Suprapubic skin (tissue), 4 donors: Measurements from ENCODE around the gene RASSF5. TPM values are rescaled to one million over a fixed set of nuclear protein-coding genes. Genes with fewer than 3 reads are reported as not detected.

ENCODE experiments used
- DNase-seq, 2 donors: peaks; one replicate each; pipeline ENCODE4 v3.0.0-alpha.2; 2019; ENCODE audit warnings: low spot score in 2 of 2
- H3K27ac ChIP-seq: fragments of 200-600 bp; sonication (generic); one replicate; pipeline ENCODE4 v1.5.1; 2019
- H3K27me3 ChIP-seq: fragments of 200-600 bp; sonication (generic); one replicate; pipeline ENCODE4 v1.5.1; 2019
- H3K36me3 ChIP-seq: fragments of 200-600 bp; sonication (generic); one replicate; pipeline ENCODE4 v1.5.1; 2019
- H3K4me1 ChIP-seq: fragments of 200-600 bp; sonication (generic); one replicate; pipeline ENCODE4 v1.5.1; 2019
- H3K4me3 ChIP-seq: fragments of 200-600 bp; sonication (generic); one replicate; pipeline ENCODE4 v1.5.1; 2019; ENCODE audit warnings: mild to moderate bottlenecking
- H3K9me3 ChIP-seq: fragments of 200-600 bp; sonication (generic); one replicate; pipeline ENCODE4 v1.5.1; 2019
- CTCF ChIP-seq, 2 donors: fragments of 200-600 bp in 1 of 2; fragments of 450-650 bp in 1 of 2; sonication (generic) in 1 of 2; IDR thresholded peaks; one replicate each; pipeline ENCODE4 v1.5.1; 2016 to 2019; ENCODE audit warnings: antibody characterized with exemption in 2 of 2, mild to moderate bottlenecking in 1 of 2, moderate library complexity in 1 of 2
- EP300 ChIP-seq: sonication (generic); formaldehyde crosslinking; IDR thresholded peaks from one replicate; pipeline ENCODE4 v1.6.1; 2017; ENCODE audit warnings: antibody characterized with exemption
- POLR2A ChIP-seq, 2 donors: fragments of 450-650 bp; IDR thresholded peaks; one replicate each; pipeline ENCODE4 v1.6.1; 2017; ENCODE audit warnings: antibody characterized with exemption in 2 of 2, mild to moderate bottlenecking in 2 of 2, moderate library complexity in 2 of 2
- POLR2AphosphoS5 ChIP-seq, 3 donors: sonication (generic); formaldehyde crosslinking; IDR thresholded peaks; one replicate each; pipeline ENCODE4 v1.6.1; 2017; ENCODE audit warnings: antibody characterized with exemption in 3 of 3
- WGBS: methylation state at CpG from one replicate; pipeline ENCODE4 v1.1.5; 2018; 5-methylcytosine and 5-hydroxymethylcytosine counted together
- total RNA-seq, 4 donors: library from RNA; depleted of rRNA; stranded (reverse); fragments of >200 nt; gene quantifications; one replicate each; pipeline ENCODE4 v1.1.0, GENCODE V29; 2016

RASSF5 gene
- total RNA-seq, 4 donors from 2014 or later, result 34.8 to 74.5 (median 64.9) TPM

- 92% methylated on average over 5 of the region's 5 CpGs for WGBS
- no peaks in the 10 kb centered on the region for H3K27me3 ChIP-seq
- TF ChIP-seq POLR2A (IDR thresholded peaks at IDR 0.05) (no peak), CTCF (IDR thresholded peaks at IDR 0.05) (no peak), POLR2AphosphoS5 (IDR thresholded peaks at IDR 0.05) (no peak), EP300 (no peak)
- H3K36me3 ChIP-seq, result peaks cover 89% of the 10 kb centered on the region
- H3K9me3 ChIP-seq, result no peaks in the 10 kb centered on the region
- H3K4me1 ChIP-seq, result no peaks in the 10 kb centered on the region
- no peak overlapping the region for H3K4me3 ChIP-seq
- no peak overlapping the region for H3K27ac ChIP-seq
- DNase-seq, result no peak
Observed at GRCh38 chr1:206604861-206605260, 97.5 kb downstream of the RASSF5 start.

- H3K27me3 ChIP-seq, result no peaks in the 10 kb centered on the region
- no peak for DNase-seq
- peaks cover 79% of the 10 kb centered on the region for H3K36me3 ChIP-seq
- H3K4me1 ChIP-seq, result peaks cover 10% of the 10 kb centered on the region
- WGBS, result 58% methylated on average over 3 of the region's 3 CpGs
- H3K4me3 ChIP-seq, result no peak overlapping the region
- no peak overlapping the region for H3K27ac ChIP-seq
- TF ChIP-seq POLR2AphosphoS5 (IDR thresholded peaks at IDR 0.05) (no peak), EP300 (no peak), POLR2A (IDR thresholded peaks at IDR 0.05) (no peak), CTCF (IDR thresholded peaks at IDR 0.05) (no peak)
- no peaks in the 10 kb centered on the region for H3K9me3 ChIP-seq
Observed at GRCh38 chr1:206606867-206607266, 99.5 kb downstream of the RASSF5 start.

DNA sequence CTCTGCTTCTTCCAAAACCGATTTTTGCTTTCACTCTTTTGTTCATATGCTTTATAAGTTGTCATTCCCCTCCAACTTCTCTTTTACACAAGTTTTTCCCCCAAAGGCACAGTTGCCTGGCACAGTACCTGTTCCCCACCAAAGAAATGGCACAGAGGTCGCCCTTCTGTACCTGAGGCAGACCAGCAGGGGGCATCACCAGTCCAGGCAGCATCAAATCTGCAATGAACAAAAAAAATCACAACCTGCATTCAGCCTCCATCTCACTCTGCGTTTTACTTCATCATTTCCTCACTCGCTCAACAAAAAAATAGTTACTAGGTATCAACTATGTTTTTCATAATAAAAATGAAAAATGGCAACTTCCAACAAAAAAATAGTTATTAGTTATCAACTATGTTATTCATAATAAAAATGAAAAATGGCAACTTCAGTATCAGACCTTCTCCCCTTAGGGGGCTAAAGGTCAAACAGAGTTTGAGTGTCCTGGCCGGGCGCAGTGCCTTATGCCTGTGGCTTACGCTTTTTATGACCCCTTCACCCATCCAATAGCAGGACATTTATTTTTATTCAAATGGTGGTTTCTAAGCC is 100.9 kb downstream of the RASSF5 start:
- no peak for TF ChIP-seq EP300
- TF ChIP-seq POLR2AphosphoS5 (IDR thresholded peaks at IDR 0.05), result no peak
- TF ChIP-seq POLR2A (IDR thresholded peaks at IDR 0.05), result no peak
- TF ChIP-seq CTCF (IDR thresholded peaks at IDR 0.05), result peak; percentile 48 to 67
- Histone ChIP-seq H3K4me1 (peaks cover 10% of the 10 kb centered on the region), H3K27ac (no peak overlapping the region), H3K4me3 (no peak overlapping the region), H3K36me3 (peaks cover 65% of the 10 kb centered on the region), H3K9me3 (no peaks in the 10 kb centered on the region), H3K27me3 (no peaks in the 10 kb centered on the region)
- whole genome bisulfite sequencing, result 71% methylated on average over 7 of the region's 7 CpGs
- DNase-seq, result no peak

DNA sequence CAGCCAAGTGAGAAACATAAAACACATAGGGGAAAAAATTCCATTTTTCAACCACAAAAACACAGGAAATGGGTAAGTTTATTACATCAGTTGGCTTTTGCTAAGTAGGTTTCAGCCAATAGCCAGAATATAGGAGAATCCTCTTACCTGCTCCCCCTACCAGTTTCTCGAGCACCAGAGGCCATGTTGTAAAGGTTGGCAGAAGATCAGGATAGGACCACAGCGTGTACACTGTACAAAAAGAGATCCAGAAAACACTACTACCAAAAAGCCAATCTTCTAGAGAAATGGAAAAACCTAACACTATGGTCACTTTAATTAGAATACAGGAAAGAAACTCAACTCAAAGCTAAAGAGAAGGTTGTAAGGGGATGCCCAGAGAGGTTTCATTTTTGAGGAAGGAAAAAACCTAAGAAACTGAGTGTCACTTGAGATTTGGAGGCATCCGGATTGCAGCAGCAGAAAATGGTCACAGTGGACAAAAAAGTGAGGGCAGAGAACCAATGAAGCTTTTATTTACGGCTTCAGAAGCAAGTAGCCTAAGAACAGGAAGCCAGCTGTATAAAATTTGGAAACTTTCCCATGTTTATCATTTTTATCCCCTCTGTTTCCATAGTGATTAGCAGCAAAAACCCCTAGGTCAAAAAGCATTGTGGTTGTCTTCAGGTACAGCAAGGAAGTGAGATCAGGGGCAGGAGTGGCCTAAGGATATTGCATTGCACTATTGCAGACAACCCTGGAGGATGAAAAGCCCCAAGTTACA is 102.1 kb downstream of the RASSF5 start:
- 54% methylated on average over 4 of the region's 4 CpGs for WGBS

More for the DNA sequence above, 102.1 kb downstream of the RASSF5 start:
- peaks cover 53% of the 10 kb centered on the region for H3K36me3 ChIP-seq
- peaks cover 10% of the 10 kb centered on the region for H3K4me1 ChIP-seq
- TF ChIP-seq POLR2A (IDR thresholded peaks at IDR 0.05) (no peak), CTCF (IDR thresholded peaks at IDR 0.05) (no peak), POLR2AphosphoS5 (IDR thresholded peaks at IDR 0.05) (no peak), EP300 (no peak)
- H3K27ac ChIP-seq, result no peak overlapping the region
- no peak overlapping the region for H3K4me3 ChIP-seq
- H3K9me3 ChIP-seq, result no peaks in the 10 kb centered on the region
- no peaks in the 10 kb centered on the region for H3K27me3 ChIP-seq
- no peak for DNase-seq
